Measurements from ENCODE around the gene SPTB.

SPTB gene

DNA sequence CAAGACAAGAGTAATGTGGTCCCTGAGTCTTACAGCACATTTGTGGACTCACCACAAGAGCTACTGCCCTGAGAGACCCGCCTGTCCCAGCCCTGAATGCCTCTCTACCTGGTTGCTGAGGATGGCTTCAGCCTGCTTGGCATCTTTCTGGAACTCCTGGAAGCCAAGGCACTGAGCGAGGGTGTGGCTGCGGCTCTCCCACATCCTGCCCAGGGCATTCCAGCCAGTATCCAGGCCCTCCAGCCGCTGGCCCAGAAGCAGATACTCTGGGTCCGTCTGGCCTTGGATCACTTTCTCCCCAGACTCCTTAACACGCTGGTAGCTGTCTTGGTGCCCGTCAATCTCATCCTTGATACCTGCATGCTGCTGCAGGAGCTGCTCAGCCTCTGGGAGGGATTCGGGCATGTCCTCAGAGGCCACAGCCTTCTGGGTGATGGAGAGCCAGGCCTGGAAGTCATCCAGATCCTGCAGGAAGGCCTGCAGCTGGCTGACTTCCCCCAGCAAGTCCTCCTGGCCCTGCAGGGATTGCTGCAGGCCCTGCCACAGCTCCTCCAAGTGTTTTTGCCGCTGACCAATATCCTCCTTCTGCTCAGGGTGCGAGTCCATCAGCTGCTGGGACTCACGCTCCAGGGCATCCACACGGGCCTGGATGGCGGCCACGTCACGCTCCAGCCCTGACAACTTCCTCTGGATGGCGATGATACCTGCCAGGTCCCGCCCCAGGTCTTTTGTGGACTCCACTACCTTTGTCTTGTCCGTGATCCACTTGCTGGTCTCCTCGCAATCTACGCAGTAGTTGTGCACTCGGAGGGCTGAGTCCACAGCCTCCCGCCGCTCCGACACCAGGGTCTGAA lies 93.2 kb downstream of the SPTB start:
- DNase-seq = no peak

DNA sequence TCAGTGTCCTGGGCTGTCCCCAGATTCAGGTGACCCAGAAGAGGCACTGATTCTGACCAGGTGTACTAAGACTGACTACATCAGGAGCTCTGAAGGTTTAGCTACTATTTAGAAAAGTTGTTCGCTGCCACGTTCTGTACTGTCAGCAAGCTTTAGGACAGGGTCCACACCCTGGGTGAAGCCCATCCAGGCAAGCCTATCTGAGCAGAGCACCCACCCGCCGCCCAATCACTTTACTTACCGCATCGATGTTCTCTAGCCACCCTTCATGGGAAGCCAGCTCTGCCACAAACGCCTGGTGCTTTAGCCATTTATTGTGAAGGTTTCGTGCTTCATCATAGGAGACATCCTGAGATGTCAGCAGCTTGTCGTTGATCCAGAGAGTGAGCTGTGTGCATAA lies 95.7 kb downstream of the SPTB start:
- no peak for DNase-seq

DNA sequence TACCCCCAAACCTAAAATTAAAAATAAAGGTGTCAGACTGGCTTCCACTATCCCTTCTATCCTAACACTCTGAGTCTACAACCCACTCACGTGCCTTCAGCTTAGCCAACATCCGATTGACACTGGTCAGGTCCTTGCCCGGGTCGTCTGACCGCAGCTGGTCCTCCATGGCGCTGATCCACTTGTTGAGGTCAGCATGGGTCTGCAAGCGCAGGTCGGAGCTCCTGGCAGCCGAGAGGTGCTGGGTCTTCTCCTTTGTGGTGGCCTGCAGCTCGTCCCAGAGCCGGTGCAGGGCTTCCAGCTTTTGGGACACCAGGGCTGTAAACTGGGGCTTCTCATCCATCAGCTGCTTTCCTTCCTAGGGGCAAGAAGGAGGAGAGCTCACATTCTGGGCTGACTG lies 97.5 kb downstream of the SPTB start:
- no peak for DNase-seq

DNA sequence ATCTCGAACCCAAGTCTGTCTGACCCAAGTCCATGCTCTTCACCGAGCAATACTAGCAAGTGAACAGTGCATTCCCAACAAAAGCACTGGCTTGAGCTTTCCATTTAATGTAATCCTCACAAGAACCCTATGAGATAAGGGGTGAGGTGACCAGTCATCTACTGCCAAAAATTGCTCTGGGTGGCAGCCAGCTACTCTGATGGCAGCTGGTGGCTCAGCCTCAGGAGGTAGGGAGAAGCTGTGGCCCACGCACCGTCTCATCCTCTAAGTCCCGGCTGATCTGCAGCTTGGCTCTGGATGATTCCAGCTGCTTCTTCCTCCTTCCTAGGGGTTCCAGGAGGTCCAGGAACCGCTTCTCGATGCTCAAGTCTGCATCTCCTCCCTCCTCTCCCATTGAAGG lies 100.2 kb downstream of the SPTB start:
- no peak for DNase-seq

DNA sequence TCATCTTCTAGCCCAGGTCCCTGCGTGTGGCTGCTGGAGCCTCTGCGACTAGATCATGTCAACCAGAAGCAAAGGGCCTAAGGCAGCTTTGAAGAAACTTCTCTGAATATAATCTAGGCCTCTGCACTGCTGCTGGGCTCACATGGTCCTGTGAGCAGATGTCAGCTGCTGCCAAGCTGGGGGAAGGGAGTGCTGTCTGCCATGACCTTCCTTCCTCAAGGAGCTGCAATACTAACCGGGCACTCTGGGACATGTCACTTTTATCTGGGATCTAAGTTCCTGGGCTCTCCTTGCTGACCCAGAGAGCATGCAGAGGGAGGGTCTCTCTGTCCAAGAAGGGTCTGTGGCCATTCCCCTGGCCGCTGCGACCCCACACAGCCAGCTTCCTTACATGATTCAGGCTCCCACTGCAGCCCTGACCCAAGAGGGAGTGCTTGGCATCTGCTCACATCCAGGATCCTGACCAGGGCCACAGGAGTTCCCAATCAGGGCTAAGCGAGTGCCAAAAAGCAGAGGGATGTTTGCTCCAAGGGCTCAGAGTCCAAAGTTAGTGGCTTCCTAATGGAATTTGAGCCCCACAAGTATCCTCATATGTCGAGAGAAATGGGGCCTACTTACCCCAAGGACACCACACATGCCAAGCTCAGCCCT lies 101.5 kb downstream of the SPTB start:
- no peak for DNase-seq

DNA sequence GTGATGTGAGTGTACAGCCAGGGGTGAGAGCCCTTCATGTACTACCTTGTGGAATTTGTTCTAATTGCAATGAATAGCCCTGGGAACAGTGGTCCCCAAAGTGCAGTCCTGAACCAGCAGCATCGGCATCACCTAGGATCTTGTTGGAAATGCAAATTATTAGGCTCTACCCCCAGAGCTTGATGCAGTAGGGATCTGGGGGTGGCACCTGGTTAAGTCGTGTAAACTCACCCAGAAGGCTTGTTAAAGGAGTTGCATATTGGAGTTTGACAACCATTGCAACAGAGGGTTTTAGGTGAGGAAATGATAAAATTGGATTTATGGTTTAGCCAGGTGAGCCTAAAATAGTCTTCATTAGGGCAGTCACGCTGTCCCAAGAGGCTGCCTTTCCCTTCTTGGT lies 102.2 kb downstream of the SPTB start:
- no peak for DNase-seq

DNA sequence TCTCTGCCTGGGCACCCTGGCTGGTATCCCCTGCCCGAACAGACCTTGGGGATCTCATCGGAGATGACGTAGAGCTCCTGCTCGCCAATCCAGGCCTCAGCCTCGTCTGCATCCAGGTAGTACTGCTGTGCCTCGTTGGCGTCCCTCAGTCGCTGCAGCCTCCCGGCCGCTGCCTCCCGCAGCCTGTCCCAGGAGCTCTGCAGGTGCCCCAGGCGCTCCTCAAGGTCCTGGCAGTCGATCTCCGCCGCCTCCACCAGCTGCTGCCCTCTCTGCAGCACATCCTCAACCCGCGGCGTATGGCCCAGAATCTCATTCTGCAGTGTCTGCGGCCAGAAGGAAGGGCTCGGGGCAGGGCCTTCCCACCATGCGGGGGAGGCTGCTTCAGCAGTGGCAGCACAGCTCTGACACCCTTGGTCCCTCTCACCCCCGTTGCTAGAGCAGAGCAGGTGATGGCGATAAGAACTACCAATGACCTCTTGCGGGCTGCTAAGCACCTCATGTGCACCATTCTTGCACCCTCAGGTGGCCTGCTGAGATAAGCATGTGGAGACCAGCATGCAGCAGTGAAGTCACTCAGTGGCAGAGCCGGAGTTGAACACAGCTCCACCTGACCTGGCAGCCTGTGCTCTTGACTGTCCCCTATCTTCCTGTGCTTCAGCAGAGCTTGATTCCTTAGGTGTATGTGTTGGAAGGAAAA lies 104.5 kb downstream of the SPTB start:
- no peak for DNase-seq

DNA sequence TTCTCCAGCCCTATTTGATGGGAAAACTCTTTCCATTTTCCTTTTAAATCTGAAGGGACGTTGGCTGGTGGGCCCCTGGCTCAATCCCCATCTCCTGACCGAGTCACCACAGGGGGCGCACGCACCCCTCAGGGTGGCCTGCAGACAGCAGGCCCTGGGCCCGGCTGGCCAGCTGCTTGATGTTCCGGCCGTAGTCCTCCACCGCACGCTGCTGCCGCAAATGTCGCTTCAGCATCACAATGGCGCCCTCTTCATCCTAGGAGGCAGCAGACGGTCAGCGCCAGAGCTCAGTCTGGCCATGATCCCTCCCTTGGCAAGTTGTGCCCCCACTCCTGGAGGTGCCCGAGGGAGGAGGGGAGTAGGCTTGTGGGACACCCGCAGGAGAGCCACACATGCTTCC lies 105.4 kb downstream of the SPTB start:
- DNase-seq = no peak

DNA sequence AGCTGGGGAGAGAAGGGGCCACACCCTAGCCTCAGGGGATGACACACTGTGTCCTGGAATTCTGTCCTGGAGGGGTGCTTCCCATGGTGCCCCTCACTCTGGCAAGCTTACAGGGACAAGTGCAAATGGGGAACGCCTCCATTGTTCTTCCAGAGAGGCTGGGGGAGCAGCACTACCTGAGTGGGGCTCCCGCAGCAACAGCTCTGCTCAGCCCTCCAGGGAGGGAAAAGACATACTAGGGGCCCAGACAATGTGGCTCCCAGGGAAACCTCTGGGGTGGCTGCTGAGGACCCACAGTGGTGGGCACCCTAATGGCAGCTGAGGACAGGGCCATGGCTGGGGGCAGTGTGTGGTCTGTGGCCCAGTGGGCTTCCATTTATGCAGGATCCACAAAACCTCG lies 106.1 kb downstream of the SPTB start:
- no peak for DNase-seq

DNA sequence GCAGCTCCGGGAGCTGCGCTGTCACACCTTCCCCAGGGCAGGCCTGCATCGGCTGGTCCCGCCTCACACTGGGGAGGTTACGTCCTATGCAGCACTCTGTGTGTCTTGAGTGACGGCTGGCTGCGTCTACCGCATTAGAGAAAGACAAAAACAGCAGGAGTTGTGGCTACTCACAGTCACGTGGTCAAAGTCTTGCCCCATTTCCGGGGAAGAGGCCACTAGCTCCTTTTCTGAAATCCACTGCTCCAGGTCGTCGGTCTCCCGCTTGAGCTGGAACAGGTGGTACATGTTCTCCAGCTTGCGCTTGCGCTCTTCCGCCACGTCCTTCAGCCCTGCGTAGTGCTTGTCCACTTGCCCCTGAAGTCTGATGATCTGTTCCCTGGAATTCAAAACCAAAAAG lies 106.7 kb downstream of the SPTB start:
- DNase-seq = no peak

DNA sequence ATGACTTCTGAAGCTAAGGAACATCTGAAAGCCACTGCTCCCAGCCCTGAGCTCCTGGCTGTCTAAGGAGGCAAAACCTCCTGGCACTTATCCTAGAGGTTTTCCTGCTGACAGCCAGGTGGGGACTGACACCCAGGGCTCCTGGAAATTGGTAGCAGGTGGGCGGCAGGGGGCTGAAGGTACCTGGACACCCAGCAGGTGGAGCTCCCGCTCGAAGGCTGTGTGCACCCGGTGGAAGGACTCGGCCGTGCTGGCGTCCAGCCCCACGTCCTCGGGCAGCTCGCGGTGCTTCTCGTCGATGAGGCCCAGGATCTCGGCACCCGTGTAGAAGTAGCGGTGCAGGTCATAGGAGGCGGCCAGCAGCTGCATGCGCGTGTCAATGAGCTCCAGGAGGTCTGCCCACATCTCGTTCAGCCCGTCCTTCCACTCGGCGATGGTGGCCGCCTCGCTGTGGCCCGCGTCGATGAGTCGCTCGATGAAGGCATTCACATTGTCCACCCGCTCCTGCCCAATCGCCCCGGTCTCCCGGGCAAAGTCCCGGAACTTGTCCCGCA lies 107.2 kb downstream of the SPTB start:
- no peak for DNase-seq

DNA sequence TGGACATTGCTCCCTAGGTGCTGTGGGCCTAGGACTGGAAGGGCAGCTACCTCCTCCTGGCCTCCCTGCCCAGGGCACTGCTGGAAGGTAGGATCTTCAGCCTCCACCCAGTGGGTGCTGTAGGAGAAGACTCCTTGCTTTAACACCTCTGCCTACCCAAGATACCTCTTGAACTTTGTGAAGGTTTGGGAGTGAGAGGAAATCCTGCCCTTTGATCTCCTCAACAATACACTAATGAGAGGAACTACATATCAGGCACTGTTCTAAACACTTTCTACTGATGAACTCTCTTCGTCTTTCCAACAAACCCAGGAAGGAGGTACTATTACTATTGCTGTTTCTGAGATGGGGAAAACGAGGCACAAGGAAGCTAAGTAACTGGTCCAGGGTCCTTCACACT lies 108.5 kb downstream of the SPTB start:
- DNase-seq = no peak

DNA sequence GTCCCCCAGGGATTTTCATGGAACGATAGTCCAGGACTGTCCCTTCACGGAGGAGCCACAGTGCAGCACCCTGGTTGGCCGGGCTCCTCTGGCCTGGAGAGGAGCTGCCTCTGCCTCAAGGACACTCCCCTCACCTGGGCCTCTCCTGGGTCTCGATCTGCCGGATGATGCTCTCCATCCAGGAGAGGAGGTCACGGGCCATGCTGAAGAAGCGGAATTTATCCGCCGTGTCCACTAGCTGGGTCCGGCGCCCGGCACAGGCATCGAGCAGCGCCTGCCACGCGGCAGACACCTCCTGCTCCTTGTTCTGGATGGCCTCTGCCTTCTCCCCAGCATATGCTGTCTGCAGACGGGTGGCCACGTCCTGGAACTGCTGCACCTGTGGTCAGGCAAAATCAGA lies 109.0 kb downstream of the SPTB start:
- no peak for DNase-seq

DNA sequence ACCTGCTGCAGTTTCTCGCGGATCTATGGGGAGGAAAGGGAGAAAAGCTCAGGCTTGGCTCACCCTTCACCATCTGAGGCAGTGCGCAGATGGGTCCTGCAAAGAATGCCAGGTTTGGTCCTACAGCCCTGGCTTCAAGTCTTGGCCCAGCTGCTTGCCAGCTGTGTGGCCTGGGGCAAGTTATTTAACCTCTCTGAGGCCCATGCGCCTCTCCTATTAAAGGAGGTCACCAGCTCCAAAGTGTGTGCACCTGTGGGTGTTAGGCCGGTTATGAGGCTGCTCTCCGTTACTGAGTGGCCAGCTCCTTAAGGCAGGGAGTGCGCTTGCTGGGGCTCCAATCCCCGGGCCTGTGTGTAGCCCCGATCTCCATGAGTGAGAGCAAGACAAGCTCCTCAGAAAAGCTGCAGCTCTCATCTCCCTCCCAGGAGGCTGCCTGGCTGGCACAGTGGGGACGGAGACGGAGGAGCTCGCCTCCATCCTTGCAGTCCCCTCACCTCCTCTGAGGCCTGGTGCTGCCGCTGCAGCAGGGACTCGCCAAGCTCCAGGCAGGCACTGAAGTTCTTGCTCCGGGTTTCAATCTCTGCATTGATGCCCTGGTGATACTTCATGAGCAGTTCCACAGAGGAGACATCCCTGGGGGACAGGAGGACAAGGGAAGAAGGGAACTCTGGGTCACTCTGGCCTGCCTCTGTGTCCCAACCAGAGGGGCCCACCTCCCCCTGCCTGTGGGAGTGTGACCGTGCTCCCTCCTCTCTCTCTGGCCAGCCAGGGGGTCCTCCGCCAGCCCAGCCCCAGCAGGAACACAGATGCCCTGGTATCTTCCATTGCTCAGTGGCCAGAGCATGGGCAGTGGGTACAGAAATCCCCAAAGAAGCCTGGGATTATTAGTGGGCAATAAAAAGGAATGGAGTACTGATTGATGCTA lies 110.3 kb downstream of the SPTB start:
- DNase-seq = no peak

DNA sequence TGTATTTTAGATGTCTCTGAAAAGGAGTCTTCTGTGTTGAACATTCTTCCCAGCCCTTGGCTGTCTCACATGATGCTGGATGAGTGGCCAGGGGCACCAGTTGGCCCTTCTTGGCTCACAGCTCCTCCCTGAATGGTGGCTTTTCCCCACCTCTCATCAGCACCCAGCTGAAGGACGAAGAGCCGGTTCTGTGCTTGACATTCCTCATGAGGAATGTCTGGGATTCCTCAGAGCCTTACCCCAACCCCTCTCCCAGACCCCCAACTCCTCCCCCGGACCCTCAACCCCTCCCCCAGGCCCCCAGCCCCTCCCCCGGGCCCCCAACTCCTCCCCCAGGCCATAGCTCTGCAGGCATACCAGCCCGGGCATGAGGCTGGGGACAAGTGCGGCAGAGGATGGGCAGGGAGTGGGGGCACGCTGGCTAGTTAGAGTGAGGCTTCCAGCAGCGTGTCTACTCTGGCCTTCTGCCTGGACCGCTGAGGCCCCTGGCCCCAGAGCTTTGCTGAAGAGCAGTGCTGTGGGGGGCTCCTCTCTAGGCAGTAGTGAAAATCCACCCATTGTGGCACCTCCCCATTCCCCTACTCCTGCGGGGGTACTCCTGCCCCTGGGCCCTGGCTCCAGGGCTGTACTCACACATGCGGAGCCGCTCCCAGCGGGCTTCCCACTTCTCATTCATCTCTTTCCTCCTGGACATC lies 111.2 kb downstream of the SPTB start:
- DNase-seq = no peak

DNA sequence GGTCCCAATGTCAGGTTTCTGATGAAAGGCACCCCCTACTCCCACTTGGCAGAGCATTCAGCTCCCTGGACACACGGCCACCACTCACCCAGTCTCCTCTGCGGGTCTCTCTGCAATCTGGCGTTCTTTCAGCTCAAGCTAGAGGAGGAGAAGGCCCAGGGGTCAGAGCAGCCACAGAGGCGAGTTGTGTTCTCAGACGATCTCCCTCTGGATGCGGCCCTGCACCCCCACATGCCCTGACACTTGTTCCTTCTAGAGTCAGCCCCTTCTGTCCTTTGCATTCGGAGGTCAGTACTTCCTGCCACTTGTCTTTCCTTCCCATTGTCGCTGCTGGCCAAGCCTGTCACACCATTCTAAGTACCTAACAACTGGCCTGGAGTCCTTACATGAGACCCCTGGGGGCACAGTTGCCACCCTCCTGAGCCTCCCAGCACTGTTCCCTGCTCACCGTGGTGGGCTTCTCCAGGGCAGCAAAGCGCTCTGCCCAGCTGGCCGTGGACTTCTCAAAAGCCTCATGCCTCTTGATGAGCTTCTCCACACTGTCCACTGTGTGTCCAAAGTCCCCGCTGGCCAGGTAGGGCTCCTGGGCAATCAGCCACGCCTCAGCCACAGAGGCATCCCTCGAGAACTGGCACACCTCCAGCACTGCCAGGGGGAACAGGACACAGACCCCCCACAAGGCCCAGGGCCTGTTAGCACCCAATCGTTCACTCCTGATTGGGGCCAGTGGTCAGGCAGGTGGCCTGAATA lies 112.3 kb downstream of the SPTB start:
- no peak for DNase-seq

DNA sequence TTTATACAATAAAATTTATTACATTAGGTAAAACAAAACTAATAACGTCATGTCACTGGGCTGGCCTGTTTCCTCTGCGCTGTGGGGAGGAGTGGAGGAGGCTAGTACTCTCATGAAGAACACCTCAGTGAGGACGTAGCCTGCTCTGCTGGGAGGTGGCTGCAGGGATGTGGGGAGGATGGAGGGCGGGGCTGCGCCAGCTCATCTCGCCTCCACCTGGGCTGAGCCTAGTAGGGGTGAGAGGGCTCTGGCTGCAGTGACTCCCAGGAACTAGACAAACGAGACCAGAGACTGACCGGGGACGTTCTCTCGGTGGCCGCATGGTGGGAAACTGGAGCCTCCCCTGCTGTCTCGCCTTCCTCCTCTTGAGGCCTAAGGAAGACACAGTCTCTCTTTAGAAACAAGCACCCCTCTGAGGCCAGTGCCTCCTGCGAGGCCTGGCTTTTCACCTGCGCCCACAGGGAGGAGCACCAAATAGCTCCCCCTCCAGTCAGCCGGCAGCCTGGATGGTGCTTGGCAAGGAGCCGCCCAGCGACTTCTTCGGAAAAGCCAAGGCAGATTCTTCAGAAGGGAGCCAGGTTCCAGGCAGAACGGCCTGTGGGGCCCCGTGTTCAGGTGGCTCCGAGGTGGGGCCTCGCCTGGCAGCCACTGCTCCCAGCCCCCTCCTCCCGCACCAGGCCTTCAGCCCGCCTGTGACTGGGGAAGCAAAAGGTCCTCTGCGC lies 113.1 kb downstream of the SPTB start:
- DNase-seq = no peak

DNA sequence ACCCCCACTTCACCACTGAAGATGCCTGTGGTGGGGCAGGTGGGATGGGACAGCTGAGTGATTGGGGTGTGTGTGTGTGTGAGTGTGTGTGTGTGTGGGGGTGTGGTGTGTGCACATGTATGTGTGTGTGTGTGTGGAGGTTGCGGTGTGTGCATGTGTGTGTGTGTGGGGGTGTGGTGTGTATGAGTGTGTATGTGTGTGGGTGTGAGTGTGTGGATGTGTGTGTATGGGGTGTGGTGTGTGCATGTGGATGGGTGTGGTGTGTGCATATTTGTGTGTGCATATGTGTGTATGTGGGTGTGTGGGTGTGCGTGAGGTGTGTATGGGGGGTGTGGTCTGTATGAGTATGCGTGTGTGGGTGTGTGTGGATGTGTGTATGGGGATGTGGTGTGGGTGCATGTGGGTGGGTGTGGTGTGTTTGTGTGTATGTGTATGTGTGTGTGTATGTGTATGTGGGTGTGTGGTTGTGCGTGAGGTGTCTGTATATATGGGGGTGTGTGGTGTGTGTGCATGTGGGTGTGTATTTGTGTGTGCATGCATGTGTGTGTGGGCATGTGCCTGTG lies 113.9 kb downstream of the SPTB start:
- no peak for DNase-seq

DNA sequence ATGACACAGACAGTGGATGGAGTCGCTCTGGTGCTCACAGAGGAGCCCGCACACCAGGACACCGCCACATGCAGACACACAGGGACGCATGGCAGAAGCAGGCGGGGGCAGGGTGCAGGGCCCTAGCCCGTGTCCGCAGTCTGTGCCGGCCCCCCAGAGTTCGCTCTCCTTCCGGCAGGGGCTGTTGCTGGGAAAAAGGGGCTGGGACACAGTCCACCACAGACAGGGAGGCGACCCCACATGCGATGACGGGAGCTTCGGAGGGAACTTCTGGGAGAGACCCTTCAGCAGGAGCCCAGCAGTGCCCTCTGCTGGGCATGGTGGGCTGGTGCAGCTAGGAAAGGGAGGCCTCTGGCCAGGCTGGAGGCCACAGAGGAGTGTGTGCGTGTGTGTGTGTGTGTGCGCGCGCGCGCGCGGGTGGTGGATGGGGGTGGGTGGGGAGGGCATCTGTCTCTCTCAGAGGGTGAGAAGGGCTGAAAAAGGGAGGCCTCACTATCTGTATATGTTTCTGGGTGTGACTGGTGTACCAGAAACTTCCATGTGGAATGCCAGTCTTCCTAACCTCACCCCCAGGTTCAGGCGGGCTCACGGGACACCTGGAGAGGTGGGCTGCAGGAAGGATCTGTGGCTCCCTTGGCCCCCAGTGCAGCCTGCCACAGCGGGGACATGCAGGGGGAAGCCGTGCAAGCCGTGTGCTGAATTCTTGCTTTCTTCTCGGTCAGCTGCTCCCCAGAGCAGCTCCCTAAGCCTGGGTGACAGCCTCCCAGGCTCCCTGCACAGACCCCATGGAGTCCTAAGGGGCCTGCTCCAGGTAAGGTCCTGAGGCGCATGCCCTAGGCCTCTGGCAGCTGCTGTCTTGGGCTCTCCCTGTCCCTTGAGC lies 114.8 kb downstream of the SPTB start:
- DNase-seq = peak; percentile 83
